DND-41 (cell line): ENCODE data around the gene FADS1.

Experiments used
- ATAC-seq: fragments of 200-7000 bp; cut with Tn5 transposase; 3 replicates; pipeline ENCODE4 v1.9.1; 2021; ENCODE audit warnings: low read depth; ENCODE audit not compliant: insufficient read depth
- DNase-seq: peaks from one replicate; pipeline ENCODE4 v3.0.0-alpha.2; 2020
- H2AFZ ChIP-seq: 2 replicates; pipeline ENCODE4 v1.6.0; 2012; ENCODE audit warnings: low read depth, low read length
- H3K27ac ChIP-seq: 2 replicates; pipeline ENCODE4 v1.5.1; 2012; ENCODE audit warnings: low read length, inconsistent platforms
- H3K27me3 ChIP-seq: fragments of 200-600 bp; sonication (generic); 2 replicates; pipeline ENCODE4 v1.6.0; 2012; ENCODE audit warnings: low read length, mild to moderate bottlenecking, inconsistent platforms; ENCODE audit not compliant: insufficient read depth, poor library complexity
- H3K36me3 ChIP-seq: 2 replicates; pipeline ENCODE4 v1.5.1; 2012; ENCODE audit warnings: low read length, inconsistent platforms; ENCODE audit not compliant: insufficient read depth
- H3K4me1 ChIP-seq: 2 replicates; pipeline ENCODE4 v1.5.1; 2012; ENCODE audit warnings: mild to moderate bottlenecking, low read length; ENCODE audit not compliant: insufficient read depth
- H3K4me2 ChIP-seq: 2 replicates; pipeline ENCODE4 v1.6.0; 2012; ENCODE audit warnings: mild to moderate bottlenecking, moderate library complexity, low read length, inconsistent platforms; ENCODE audit not compliant: insufficient read depth
- H3K4me3 ChIP-seq, 2 experiments: fragments of 200-600 bp in 1 of 2; shearing (Covaris generic) in 1 of 2; 2 replicates each; pipeline ENCODE4 v1.5.1; 2012 to 2016; ENCODE audit warnings: inconsistent platforms in 2 of 2, low read length in 2 of 2, mild to moderate bottlenecking in 2 of 2, low read depth in 1 of 2, moderate library complexity in 1 of 2
- H3K79me2 ChIP-seq: 2 replicates; pipeline ENCODE4 v1.6.0; 2012; ENCODE audit warnings: low read length, inconsistent platforms; ENCODE audit not compliant: insufficient read depth
- H3K9ac ChIP-seq: 2 replicates; pipeline ENCODE4 v1.6.0; 2012; ENCODE audit warnings: low read depth, mild to moderate bottlenecking, inconsistent platforms, low read length, moderate library complexity
- H3K9me3 ChIP-seq: 2 replicates; pipeline ENCODE4 v1.5.1; 2012; ENCODE audit warnings: low read length, moderate library complexity, mild to moderate bottlenecking, inconsistent platforms; ENCODE audit not compliant: insufficient read depth, severe bottlenecking
- H4K20me1 ChIP-seq: 2 replicates; pipeline ENCODE4 v1.6.0; 2012; ENCODE audit warnings: low read length; ENCODE audit not compliant: insufficient read depth
- EZH2 ChIP-seq: IDR thresholded peaks from 3 replicates; pipeline ENCODE4 v1.6.1; 2012; ENCODE audit warnings: borderline replicate concordance, low read depth, mild to moderate bottlenecking, moderate library complexity, low read length, inconsistent platforms; ENCODE audit not compliant: severe bottlenecking
- TF ChIP-seq, protein P1 (sequence below): IDR thresholded peaks from 2 replicates; pipeline ENCODE4 v1.5.1; 2012; ENCODE audit warnings: borderline replicate concordance, low read length, moderate library complexity, mild to moderate bottlenecking; ENCODE audit not compliant: poor library complexity, severe bottlenecking; ENCODE audit errors: extremely low read depth

The FADS1 gene

GRCh38 chr11:61760946-61761345 lies 55.9 kb downstream of the FADS1 start:
- no peak overlapping the region for H3K27ac ChIP-seq
- DNase-seq (no peak), ATAC-seq (no peak)
- peaks cover 3% of the 10 kb centered on the region; the same call in 1 of the 2 replicates for H3K4me1 ChIP-seq
- TF ChIP-seq EZH2: no peak
- TF ChIP-seq, protein P1, sequence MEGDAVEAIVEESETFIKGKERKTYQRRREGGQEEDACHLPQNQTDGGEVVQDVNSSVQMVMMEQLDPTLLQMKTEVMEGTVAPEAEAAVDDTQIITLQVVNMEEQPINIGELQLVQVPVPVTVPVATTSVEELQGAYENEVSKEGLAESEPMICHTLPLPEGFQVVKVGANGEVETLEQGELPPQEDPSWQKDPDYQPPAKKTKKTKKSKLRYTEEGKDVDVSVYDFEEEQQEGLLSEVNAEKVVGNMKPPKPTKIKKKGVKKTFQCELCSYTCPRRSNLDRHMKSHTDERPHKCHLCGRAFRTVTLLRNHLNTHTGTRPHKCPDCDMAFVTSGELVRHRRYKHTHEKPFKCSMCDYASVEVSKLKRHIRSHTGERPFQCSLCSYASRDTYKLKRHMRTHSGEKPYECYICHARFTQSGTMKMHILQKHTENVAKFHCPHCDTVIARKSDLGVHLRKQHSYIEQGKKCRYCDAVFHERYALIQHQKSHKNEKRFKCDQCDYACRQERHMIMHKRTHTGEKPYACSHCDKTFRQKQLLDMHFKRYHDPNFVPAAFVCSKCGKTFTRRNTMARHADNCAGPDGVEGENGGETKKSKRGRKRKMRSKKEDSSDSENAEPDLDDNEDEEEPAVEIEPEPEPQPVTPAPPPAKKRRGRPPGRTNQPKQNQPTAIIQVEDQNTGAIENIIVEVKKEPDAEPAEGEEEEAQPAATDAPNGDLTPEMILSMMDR: no peak
- no peaks in the 10 kb centered on the region for H3K27me3 ChIP-seq
- H3K4me2 ChIP-seq: no peak overlapping the region
- no peak overlapping the region for H3K4me3 ChIP-seq
- H3K79me2 ChIP-seq: no peaks in the 10 kb centered on the region
- no peak overlapping the region for H3K9ac ChIP-seq
- no peaks in the 10 kb centered on the region for H3K36me3 ChIP-seq
- no peaks in the 10 kb centered on the region for H4K20me1 ChIP-seq
- H3K9me3 ChIP-seq: no peaks in the 10 kb centered on the region
- no peak overlapping the region for H2AFZ ChIP-seq

GRCh38 chr11:61757213-61757862 lies 59.5 kb downstream of the FADS1 start:
- Histone ChIP-seq H3K4me1 (peaks cover 3% of the 10 kb centered on the region; the same call in 1 of the 2 replicates), H3K36me3 (no peaks in the 10 kb centered on the region), H3K9ac (no peak overlapping the region), H3K4me3 (no peak overlapping the region), H3K9me3 (no peaks in the 10 kb centered on the region), H2AFZ (no peak overlapping the region), H3K27me3 (no peaks in the 10 kb centered on the region), H4K20me1 (no peaks in the 10 kb centered on the region), H3K4me2 (no peak overlapping the region), H3K79me2 (no peaks in the 10 kb centered on the region), H3K27ac (no peak overlapping the region)
- DNase-seq: no peak
- ATAC-seq: no peak
- no peak for TF ChIP-seq EZH2
- TF ChIP-seq, protein P1: no peak

GRCh38 chr11:61756452-61757212 lies 60.2 kb downstream of the FADS1 start:
- DNase-seq: peak; percentile 29
- no peaks in the 10 kb centered on the region for H4K20me1 ChIP-seq
- H3K36me3 ChIP-seq: no peaks in the 10 kb centered on the region
- no peak overlapping the region for H3K9ac ChIP-seq
- TF ChIP-seq, protein P1: no peak
- no peak for TF ChIP-seq EZH2
- no peaks in the 10 kb centered on the region for H3K79me2 ChIP-seq
- H3K4me2 ChIP-seq: no peak overlapping the region
- H3K4me1 ChIP-seq: peaks cover 3% of the 10 kb centered on the region; the same call in 1 of the 2 replicates
- peak; percentile 72 for ATAC-seq
- H3K27me3 ChIP-seq: no peaks in the 10 kb centered on the region
- no peak overlapping the region for H2AFZ ChIP-seq
- no peak overlapping the region for H3K4me3 ChIP-seq
- H3K27ac ChIP-seq: no peak overlapping the region
- no peaks in the 10 kb centered on the region for H3K9me3 ChIP-seq
